NCI-H345 treated with DMSO at 0.1 percent for 48 hours (cell line): Measurements from ENCODE around the gene THOC2.
"Not testable (repeated sequence)": the region's sequence is repeated elsewhere in the genome, so short reads cannot be mapped to it uniquely, and the experiment has no call there.

ENCODE experiments used
- DNase-seq: peaks from one replicate; lab custom pipeline; 2025; ENCODE audit not compliant: unreplicated experiment; lab: John Stamatoyannopoulos, UW

The THOC2 gene

DNA sequence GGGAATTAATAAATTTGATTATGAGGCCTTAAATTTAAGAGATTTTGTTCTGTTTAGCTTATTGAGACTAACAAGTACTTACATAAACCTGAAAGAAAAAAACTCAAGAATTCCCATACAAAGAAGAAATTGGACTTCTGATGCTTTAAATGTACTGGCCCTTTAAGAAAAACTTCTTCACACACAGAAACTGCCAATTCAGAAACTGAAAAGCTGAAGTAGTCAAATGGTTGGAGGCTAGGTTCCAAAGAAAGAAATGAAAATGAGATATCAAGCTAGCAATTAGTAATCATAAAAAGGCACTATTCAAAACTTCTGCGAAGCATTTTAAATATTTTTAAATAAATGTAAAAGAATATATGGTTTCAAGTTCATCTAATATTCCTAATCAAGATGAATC lies 151.3 kb downstream of the THOC2 start:
- no peak for DNase-seq

DNA sequence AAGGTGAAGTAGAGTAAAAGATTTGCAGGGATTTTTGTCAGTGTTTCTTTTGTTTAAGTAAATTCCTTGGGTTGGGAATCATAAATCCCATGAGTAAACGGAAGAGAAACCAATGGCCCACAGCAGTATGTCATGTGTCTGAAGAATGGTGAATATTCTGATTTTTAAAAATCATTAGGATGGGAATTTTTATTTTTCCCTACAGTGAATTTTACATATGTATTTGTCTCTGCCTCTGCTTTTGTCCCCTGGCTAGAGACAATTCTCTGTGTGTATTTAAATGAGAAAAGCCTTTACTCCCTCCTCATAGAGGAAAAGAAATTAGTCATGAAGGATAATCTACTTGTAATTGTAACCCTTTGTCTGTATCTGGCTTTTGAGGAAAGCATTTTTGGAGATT lies 152.1 kb downstream of the THOC2 start:
- no peak for DNase-seq

DNA sequence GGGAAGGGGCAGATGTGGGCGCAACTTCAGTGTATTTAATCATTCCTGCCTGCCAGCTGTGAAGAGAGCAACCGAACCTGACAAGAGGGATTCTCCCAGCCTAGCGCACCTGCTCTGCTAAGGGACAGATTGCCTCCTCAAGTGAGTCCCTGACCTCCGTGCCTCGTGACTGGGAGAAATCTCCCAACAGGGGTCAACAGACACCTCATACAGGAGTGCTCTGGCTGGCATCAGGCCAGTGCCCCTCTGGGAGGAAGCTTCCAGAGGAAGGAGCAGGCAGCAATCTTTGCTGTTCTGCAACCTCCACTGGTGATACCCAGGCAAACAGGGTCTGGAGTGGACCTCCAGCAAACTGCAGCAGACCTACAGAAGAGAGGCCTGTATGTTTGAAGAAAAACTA lies 158.8 kb downstream of the THOC2 start:
- DNase-seq: not testable (repeated sequence)

DNA sequence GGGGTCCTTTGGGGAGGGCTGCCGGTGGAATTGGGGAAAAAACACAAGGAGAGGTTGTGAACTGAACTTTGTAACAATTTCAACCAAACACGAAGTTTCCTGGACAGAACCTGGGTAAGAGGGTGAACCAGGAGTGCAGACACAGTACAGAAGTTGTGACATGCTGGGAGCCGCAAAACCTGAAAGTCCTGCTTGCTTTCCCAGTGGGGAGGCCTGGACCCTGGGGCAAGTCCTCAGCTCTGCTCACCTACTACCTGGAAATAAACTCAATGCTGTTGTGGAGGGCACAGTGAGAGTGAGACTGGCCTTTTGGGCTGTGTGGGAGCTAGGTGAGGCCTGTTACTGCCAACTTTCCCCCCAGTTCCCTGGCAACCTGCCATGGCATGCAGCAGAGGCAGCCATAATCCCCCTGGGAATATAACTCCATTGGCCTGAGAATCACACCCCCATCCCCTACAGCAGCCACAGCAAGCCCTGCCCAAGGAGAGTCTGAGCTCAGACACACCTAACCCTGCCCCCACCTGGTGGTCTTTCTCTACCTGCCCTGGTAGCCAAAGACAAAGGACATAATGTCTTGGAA lies 162.8 kb downstream of the THOC2 start:
- DNase-seq: no peak

DNA sequence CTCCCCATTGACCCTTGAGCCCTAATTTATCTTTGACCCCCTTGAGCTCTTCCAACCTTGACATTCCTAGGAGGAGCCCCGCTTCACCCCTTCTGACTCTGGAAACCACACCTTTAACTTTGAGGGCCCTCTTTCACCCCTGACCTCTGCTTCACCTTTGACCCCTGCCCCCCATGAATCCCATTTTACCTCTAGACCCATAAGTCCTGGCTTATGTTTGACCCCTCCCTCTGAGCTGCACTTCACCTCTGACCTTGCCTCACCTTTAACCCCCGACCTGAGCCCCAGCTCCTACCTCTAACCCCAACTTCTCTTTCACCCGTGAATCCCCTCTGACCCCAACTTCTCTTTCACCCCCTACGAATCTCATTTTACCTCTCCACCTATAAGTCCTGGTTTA lies 169.7 kb downstream of the THOC2 start:
- no peak for DNase-seq

DNA sequence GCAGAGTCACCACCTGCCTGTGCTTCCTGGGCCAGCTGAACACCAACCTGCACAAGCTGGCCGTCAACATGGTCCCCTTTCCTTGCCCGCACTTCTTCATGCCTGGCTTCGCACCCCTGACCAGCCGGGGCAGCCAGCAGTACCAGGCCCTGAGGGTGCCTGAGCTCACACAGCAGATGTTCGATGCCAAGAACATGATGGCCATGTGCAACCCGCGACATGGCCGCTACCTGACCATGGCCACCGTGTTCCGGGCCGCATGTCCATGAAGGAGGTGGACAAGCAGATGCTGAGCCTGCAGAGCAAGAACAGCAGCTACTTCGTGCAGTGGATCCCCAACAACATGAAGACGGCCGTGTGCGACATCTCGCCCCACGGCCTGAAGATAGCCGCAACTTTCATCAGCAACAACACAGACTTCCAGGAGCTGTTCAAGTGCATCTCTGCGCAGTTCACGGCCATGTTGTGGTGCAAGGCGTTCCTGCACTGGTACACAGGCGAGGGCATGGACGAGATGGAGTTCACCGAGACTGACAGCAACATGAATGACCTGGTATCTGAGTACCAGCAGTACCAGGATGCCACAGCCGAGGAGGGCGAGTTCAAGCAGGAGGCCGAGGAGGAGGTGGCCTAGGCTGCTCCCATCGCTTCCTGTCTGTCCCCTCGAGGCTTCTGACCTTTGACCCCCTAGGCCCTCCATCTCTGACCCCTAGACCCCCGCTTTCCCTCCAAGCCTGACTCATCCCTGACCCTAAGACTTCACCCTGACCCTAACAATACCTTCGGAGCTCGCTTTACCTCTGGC lies 170.3 kb downstream of the THOC2 start:
- no peak for DNase-seq

DNA sequence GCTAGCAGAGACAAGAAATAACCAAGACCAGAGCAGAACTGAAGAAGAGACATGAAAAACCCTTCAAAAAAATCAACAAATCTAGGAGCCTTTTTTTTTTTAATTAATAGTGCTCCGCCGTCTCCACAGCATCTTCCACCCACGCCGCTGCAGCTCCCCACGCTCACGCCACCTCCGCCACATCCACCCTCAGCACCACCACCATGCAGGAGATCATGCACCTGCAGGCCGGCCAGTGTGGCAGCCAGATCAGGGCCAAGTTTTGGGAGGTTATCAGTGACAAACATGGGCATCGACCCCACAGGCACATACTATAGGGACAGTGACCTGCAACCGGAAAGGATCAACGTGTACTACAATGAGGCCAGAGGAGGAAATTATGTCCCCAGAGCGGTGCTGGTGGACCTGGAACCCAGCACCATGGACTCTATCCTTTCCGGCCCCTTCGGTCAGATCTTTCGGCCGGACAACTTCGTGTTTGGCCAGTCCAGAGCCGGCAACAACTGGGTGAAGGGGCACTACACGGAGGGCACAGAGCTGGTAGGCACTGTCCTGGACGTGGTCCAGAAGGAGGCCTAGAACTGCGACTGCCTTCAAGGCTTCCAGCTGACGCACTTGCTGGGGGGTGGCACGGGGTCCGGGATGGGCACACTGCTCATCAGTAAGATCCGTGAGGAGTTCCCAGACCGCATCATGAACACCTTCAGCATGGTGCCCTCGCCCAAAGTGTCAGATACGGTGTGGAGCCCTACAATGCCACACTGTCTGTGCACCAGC lies 171.2 kb downstream of the THOC2 start:
- no peak for DNase-seq

DNA sequence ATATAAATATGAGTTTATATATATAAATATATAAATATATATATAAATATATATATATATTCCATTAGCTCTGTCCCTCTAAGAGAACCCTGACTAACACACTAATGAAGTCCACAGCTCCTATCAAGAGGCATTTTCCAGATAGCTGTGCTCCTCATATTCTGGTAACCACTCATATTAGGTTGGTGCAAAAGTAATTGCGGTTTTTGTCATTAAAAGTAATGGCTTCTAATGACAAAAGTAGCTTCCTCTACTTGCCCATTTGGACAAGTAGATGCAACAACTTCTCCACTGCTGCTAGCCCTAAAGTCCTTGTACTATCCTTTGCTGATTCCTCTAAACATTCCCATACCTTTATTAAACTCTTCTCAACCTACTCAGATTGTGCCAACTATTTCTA lies 182.0 kb downstream of the THOC2 start:
- DNase-seq: no peak
